GM19238 (cell line): ENCODE measurements around the gene CBR1.
A peak's percentile ranks its signal among the peaks of the same experiment; 100 is the strongest.
"Not testable (repeated sequence)": the region's sequence is repeated elsewhere in the genome, so short reads cannot be mapped to it uniquely, and the experiment has no call there.

Source experiments
- DNase-seq: peaks from one replicate; pipeline ENCODE4 v3.0.0; 2011; ENCODE audit warnings: low spot score; ENCODE audit not compliant: insufficient read length

The CBR1 gene

GRCh38 chr21:36048357-36048756 is 21.5 kb upstream of the CBR1 start:
- no peak for DNase-seq

GRCh38 chr21:36052860-36053714 is 16.7 kb upstream of the CBR1 start:
- no peak for DNase-seq

- DNase-seq = no peak
Measured at GRCh38 chr21:36053715-36054062, 16.1 kb upstream of the CBR1 start.

- DNase-seq = no peak
Measured at GRCh38 chr21:36055551-36055950, 14.3 kb upstream of the CBR1 start.

- peak; percentile 32 for DNase-seq
Measured at GRCh38 chr21:36059823-36060158, 10.0 kb upstream of the CBR1 start.

GRCh38 chr21:36060159-36060921 is 9.5 kb upstream of the CBR1 start, which contains the start of gene SETD4:
TSS of gene SETD4 (minus strand) at chr21:36060526. CDS start at chr21:36058888, 1,638 bp downstream.
- peak; percentile 92 for DNase-seq

GRCh38 chr21:36061445-36061844 is 8.4 kb upstream of the CBR1 start:
- DNase-seq = no peak

- no peak for DNase-seq
Measured at GRCh38 chr21:36063375-36064084, 6.3 kb upstream of the CBR1 start.

GRCh38 chr21:36064085-36064460 is 5.8 kb upstream of the CBR1 start:
- no peak for DNase-seq

- no peak for DNase-seq
Measured at GRCh38 chr21:36065497-36066036, 4.3 kb upstream of the CBR1 start.

- DNase-seq = no peak
Measured at GRCh38 chr21:36068748-36069398, 951 bp upstream of the CBR1 start.

GRCh38 chr21:36070999-36071398 is 1.2 kb downstream of the CBR1 start:
- no peak for DNase-seq

GRCh38 chr21:36072453-36073162 is 2.8 kb downstream of the CBR1 start:
- no peak for DNase-seq

- DNase-seq = no peak
Measured at GRCh38 chr21:36073181-36073580, 3.4 kb downstream of the CBR1 start.

- not testable (repeated sequence) for DNase-seq
Measured at GRCh38 chr21:36073911-36074310, 4.1 kb downstream of the CBR1 start.

GRCh38 chr21:36075171-36075570 is 5.3 kb downstream of the CBR1 start:
- DNase-seq = no peak

GRCh38 chr21:36075953-36076352 is 6.1 kb downstream of the CBR1 start:
- DNase-seq = no peak

GRCh38 chr21:36076878-36077655 is 7.2 kb downstream of the CBR1 start:
- no peak for DNase-seq

GRCh38 chr21:36077758-36078157 is 7.9 kb downstream of the CBR1 start:
- DNase-seq = no peak
